ENCODE results near the gene ATAD5.
"Not testable (repeated sequence)": the region's sequence is repeated elsewhere in the genome, so short reads cannot be mapped to it uniquely, and the experiment has no call there.

Gene ATAD5

GRCh38 chr17:30906101-30906911 is 74.5 kb downstream of the ATAD5 start, which contains the start of gene TEFM:
TSS of gene TEFM (minus strand) at chr17:30906238. CDS start at chr17:30906198, 40 bp downstream.
- H3K4me3 ChIP-seq (ENCODE audit: low read depth, low read length) = peak within 1 kb of the TSS; percentile 84
- peak; percentile 65 for DNase-seq (ENCODE audit: low read depth)

GRCh38 chr17:30908717-30909420 is 77.1 kb downstream of the ATAD5 start:
- no peak overlapping the region for H3K4me3 ChIP-seq (ENCODE audit: low read depth, low read length)
- no peak for DNase-seq (ENCODE audit: low read depth)

- not testable (repeated sequence) for DNase-seq (ENCODE audit: low read depth); H3K4me3 ChIP-seq (ENCODE audit: low read depth, low read length)
Measured at GRCh38 chr17:30910151-30910550, 78.4 kb downstream of the ATAD5 start.

- no peak for DNase-seq (ENCODE audit: low read depth)
- H3K4me3 ChIP-seq (ENCODE audit: low read depth, low read length) = no peak overlapping the region
Measured at GRCh38 chr17:30913955-30914354, 82.2 kb downstream of the ATAD5 start.

DNA sequence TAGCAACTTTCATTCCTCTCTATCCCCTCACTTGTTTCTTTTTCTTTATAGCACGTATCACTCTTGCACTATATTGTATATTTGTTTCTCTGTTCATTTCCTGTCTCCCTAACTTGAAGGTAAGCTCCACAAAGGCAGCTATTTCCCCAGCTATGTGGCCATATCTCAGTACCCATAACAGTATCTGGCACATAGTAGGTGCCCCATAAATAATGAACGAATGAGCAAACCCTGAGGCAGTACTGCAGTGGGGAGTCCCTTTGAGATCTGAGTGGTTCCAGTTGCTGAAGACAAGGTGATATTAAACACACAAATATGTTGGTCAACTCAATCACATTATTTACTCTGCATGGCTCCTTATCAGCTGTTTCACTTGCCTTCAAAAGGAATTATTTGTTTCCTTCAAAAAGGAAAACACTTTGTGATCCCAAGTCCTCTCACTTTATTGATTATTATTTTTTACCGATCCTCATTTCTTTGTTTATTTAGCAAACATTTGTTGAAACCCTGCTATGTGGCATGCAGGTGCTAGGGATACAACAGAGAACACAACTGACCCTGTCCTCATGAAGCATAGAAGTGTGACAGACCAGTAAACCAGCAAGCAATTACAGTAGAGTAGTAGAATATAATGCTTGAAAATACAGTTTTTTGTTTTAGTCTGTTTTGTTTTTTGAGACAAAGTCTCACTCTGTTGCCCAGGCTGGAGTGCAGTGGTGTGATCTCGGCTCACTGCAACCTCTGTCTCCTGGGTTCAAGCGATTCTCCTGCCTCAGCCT is 84.3 kb downstream of the ATAD5 start:
- DNase-seq (ENCODE audit: low read depth) = no peak
- H3K4me3 ChIP-seq (ENCODE audit: low read depth, low read length) = no peak overlapping the region

- DNase-seq (ENCODE audit: low read depth) = no peak
Measured at GRCh38 chr17:30917050-30917449, 85.3 kb downstream of the ATAD5 start.

DNA sequence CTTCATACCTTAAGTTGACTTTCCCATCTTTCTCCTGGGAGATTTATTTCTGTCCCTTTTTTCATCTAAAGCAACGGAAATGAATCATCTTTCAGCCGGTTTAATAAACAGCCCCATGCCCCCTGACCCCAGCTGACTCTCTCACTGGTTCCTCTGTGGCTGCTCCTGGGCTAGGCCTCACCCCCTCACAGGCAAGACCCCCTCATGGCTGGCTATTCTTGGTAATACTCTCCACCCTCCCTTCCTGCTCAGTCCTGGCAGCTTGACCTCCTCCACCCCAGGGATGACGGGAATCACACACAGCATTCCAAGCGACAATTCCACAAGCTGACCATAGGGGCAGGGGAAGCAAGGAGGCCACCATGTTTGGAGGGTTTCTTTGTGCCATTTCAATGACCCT is 88.5 kb downstream of the ATAD5 start:
- H3K4me3 ChIP-seq (ENCODE audit: low read depth, low read length) = no peak overlapping the region
- no peak for DNase-seq (ENCODE audit: low read depth)

More at GRCh38 chr17:30917050-30917449, 85.3 kb downstream of the ATAD5 start:
- H3K4me3 ChIP-seq (ENCODE audit: low read depth, low read length) = no peak overlapping the region

GRCh38 chr17:30920683-30921543 is 89.1 kb downstream of the ATAD5 start:
- no peak for DNase-seq (ENCODE audit: low read depth)
- no peak overlapping the region for H3K4me3 ChIP-seq (ENCODE audit: low read depth, low read length)

DNA sequence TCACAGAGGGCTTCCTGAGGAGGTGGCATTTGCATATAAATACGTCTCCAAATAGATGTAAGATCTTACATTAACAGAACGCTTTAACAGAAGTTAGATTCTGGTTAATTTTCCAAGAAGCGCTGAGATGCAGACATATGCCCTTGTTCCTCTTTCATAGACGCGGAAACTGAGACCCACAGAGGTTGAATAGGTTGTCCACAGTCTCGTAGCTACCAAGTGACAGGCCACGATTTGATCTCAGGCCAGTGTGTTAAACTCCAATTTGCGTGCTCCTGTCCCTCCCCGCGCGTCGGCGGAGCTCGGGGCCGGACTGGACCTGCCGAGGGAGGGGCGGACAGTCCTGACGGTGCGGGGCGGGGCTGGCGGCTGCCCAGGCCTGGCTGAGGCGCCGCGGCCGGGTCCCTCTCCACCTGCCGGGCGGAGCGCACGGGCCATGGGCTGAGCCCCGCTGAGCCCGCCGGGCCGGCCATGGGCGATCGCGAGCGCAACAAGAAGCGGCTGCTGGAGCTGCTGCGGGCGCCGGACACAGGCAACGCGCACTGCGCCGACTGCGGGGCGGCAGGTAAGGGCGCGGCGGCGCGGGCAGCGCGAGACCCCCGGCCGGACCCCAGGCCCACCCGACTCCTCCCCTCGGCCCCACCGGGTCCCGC is 89.9 kb downstream of the ATAD5 start, which contains the start of gene ADAP2:
Gene ADAP2 (plus strand): TSS at position 402 of the 653 bp plus-strand sequence. CDS start 70 bp downstream, at position 472.
- DNase-seq (ENCODE audit: low read depth) = no peak
- H3K4me3 ChIP-seq (ENCODE audit: low read depth, low read length) = peak within 1 kb of the TSS; percentile 33

DNA sequence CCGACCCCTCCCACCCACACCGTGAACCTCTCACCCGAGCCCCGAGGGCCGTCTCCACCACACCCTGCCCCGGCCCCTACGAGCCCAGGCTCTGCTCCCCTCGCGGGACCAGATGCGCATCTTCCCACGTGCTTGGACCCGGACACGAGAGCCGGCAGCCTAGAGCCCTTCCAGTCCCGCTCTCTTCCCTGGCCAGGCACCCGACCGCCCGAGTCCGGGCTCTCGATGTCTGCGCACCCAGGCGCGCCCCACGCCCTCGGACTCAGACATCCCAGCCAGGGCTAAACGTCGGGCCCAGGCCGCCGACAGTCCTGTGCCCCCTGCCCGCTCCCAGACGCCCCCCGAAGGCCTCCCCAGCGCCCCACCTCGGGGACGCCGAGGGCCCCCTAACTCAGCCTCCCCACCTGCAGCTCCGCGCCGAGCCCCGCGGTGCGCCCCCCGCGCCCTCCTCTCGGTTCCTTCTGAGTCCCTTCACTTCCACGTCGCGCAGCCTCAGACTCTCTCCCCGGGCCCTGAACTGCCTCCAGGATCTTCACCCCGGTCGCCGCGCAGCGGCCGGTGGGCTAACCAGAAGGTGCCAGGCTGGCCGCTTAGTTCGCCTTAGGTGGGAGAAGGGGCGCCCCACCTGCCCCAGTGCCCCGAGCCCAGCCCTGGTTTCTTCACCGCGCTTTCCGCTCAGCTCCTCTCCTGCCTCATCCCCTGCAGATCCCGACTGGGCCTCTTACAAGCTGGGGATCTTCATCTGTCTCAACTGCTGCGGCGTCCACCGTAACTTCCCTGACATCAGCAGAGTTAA is 90.7 kb downstream of the ATAD5 start:
- H3K4me3 ChIP-seq (ENCODE audit: low read depth, low read length) = peak overlapping the region; percentile 33
- no peak for DNase-seq (ENCODE audit: low read depth)

- no peak for DNase-seq (ENCODE audit: low read depth)
Measured at GRCh38 chr17:30924341-30924740, 92.6 kb downstream of the ATAD5 start.

GRCh38 chr17:30926516-30926915 is 94.8 kb downstream of the ATAD5 start:
- no peak for DNase-seq (ENCODE audit: low read depth)
- no peak overlapping the region for H3K4me3 ChIP-seq (ENCODE audit: low read depth, low read length)

More at GRCh38 chr17:30924341-30924740, 92.6 kb downstream of the ATAD5 start:
- no peak overlapping the region for H3K4me3 ChIP-seq (ENCODE audit: low read depth, low read length)

GRCh38 chr17:30927756-30928155 is 96.0 kb downstream of the ATAD5 start:
- H3K4me3 ChIP-seq (ENCODE audit: low read depth, low read length) = no peak overlapping the region
- no peak for DNase-seq (ENCODE audit: low read depth)

GRCh38 chr17:30928584-30928983 is 96.8 kb downstream of the ATAD5 start:
- no peak for DNase-seq (ENCODE audit: low read depth)
- no peak overlapping the region for H3K4me3 ChIP-seq (ENCODE audit: low read depth, low read length)

- no peak overlapping the region for H3K4me3 ChIP-seq (ENCODE audit: low read depth, low read length)
- no peak for DNase-seq (ENCODE audit: low read depth)
Measured at GRCh38 chr17:30929081-30929633, 97.4 kb downstream of the ATAD5 start.

DNA sequence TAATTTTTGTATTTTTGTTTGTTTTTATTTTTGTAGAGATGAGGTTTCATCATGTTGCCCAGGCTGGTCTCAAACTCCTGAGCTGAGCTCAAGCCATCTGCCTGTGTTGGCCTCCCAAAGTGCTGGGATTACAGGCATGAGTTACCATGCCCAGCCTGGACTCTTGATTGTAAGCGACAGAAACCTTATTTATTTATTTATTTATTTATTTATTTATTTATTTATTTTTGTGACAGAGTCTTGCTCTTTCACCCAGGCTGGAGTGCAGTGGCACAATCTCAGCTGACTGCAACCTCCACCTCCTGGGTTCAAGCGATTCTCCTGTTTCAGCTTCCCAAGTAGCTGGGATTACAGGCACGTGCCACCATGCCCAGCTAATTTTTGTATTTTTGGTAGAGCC is 98.1 kb downstream of the ATAD5 start:
- H3K4me3 ChIP-seq (ENCODE audit: low read depth, low read length); DNase-seq (ENCODE audit: low read depth): not testable (repeated sequence)

GRCh38 chr17:30930495-30930894 is 98.7 kb downstream of the ATAD5 start:
- H3K4me3 ChIP-seq (ENCODE audit: low read depth, low read length) = no peak overlapping the region
- DNase-seq (ENCODE audit: low read depth) = no peak
